Measurements from ENCODE around the gene SLITRK4. TPM values are rescaled to one million over a fixed set of nuclear protein-coding genes. Genes with fewer than 3 reads are reported as not detected.
A peak's percentile ranks its signal among the peaks of the same experiment; 100 is the strongest.

The SLITRK4 gene
- total RNA-seq, 1 donor from 2014 or later: 2.0 TPM

DNA sequence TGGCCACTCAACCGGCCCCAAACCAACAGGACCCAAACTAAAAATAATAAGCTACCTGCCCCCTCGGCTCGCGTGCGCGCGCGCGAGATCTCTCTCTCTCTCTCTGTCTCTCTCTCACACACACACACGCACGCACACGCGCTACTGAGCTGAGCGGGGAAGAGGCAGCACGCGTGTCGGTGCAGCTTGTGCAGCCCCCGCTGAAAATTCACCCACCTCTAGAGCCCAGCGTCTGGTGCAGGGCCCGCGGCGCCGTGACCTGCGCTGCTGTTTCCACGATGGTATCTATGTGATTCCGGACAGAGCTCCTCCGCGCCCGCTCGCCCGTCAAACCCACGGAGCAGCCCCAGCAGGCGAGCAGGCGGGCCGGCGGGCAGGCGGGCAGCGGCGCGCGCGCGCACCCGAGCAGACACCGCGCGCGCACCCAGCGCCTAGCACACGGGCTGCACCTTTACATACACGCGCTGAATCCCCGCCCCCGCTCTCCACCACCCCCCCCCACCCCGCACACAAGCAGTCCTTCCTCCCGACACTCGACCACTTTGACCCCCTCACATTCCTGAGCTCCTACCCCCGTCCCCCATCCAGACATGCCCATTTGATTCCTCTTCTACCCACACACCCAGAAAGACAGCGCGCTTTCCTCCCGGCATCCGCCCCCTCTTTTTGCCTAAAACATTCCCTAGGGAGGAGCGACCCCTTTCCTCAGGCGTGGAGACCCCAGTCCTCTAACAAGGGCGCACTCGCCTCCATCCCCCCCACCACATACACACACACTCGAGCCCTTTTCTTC is 1.0 kb downstream of the SLITRK4 start:
- TF ChIP-seq, protein P1, sequence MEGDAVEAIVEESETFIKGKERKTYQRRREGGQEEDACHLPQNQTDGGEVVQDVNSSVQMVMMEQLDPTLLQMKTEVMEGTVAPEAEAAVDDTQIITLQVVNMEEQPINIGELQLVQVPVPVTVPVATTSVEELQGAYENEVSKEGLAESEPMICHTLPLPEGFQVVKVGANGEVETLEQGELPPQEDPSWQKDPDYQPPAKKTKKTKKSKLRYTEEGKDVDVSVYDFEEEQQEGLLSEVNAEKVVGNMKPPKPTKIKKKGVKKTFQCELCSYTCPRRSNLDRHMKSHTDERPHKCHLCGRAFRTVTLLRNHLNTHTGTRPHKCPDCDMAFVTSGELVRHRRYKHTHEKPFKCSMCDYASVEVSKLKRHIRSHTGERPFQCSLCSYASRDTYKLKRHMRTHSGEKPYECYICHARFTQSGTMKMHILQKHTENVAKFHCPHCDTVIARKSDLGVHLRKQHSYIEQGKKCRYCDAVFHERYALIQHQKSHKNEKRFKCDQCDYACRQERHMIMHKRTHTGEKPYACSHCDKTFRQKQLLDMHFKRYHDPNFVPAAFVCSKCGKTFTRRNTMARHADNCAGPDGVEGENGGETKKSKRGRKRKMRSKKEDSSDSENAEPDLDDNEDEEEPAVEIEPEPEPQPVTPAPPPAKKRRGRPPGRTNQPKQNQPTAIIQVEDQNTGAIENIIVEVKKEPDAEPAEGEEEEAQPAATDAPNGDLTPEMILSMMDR (conservative IDR thresholded peaks at IDR 0.05): no peak
- peak; percentile 2 for DNase-seq (ENCODE audit: low read depth, low spot score)
- Mint-ChIP-seq H3K27ac (ENCODE audit: unreplicated experiment) (no peak overlapping the region), H3K36me3 (ENCODE audit: low read depth) (no peaks in the 10 kb centered on the region), H3K4me3 (peak overlapping the region; percentile 95), H3K27me3 (ENCODE audit: low read depth) (peaks cover 21% of the 10 kb centered on the region), H3K4me1 (peaks cover 13% of the 10 kb centered on the region), H3K9me3 (no peaks in the 10 kb centered on the region)

DNA sequence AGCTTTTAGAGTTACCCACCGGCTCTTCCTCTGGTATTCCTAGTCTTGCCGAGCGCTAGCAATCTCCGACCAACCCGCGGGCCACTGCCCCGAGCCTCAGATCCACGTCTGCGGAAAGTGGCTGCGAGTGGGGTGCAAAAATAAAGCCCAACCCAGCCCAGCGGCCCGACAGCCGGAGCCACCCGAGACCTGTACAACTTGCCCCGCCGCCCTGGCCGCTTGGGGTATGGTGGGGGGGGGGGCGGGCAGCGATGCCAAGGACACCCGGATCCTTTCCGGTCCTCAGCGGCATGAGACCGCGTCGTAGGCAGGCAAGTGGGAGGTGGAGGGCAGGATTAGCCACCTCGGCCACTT is 1.6 kb downstream of the SLITRK4 start:
- no peak for DNase-seq (ENCODE audit: low read depth, low spot score)
- Mint-ChIP-seq H3K9me3 (no peaks in the 10 kb centered on the region), H3K36me3 (ENCODE audit: low read depth) (no peaks in the 10 kb centered on the region), H3K27ac (ENCODE audit: unreplicated experiment) (no peak overlapping the region), H3K4me3 (peak overlapping the region; percentile 92), H3K4me1 (peaks cover 13% of the 10 kb centered on the region), H3K27me3 (ENCODE audit: low read depth) (peaks cover 21% of the 10 kb centered on the region)
- TF ChIP-seq, protein P1 (conservative IDR thresholded peaks at IDR 0.05): no peak

DNA sequence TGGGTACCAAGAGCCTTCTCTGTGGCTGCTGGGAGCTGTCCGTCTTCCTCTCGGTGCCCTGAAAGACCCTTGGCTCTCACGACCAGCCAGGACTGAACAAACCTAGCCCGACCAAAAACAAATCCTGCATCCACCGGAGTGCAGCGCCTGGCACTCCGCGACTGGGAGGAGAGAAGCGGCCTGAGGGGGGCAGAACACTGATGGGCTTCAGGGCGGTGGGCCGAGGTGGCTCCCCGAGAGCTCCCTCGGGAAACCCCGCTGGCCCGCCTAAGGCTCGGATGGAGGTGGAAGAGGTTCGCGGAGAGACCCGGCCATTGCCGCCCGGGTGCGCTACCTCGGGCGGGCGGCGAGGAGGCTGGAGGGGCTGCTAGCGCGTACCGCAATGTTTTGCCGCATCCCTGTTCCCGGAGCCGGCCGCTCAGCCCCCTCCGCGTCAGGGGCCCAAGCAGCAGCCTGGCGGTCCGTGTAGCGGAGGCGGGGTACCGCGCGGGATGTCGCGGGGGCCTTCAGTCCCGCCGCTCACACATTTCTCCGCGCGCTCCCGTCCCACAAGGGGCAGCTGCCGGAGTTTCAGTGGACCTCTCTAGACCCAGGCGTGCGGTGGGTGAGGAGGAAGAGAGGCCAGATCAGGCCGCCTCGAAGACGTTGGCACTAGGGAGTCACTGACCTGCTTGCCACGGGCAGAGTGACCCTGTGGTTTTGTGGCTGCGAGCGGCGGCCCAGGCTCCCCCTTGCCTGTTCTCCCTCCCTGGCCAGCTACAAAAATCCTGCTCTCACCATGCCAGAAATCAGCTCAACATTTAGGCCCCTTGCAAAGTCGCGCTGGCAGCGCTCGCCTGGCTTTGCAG is 2.2 kb downstream of the SLITRK4 start:
- peak; percentile 6 for DNase-seq (ENCODE audit: low read depth, low spot score)
- TF ChIP-seq, protein P1 (conservative IDR thresholded peaks at IDR 0.05): no peak
- Mint-ChIP-seq H3K9me3 (peaks cover under 1% of the 10 kb centered on the region), H3K4me1 (peaks cover 13% of the 10 kb centered on the region), H3K27ac (ENCODE audit: unreplicated experiment) (no peak overlapping the region), H3K36me3 (ENCODE audit: low read depth) (no peaks in the 10 kb centered on the region), H3K4me3 (peak overlapping the region; percentile 92), H3K27me3 (ENCODE audit: low read depth) (peaks cover 21% of the 10 kb centered on the region)

DNA sequence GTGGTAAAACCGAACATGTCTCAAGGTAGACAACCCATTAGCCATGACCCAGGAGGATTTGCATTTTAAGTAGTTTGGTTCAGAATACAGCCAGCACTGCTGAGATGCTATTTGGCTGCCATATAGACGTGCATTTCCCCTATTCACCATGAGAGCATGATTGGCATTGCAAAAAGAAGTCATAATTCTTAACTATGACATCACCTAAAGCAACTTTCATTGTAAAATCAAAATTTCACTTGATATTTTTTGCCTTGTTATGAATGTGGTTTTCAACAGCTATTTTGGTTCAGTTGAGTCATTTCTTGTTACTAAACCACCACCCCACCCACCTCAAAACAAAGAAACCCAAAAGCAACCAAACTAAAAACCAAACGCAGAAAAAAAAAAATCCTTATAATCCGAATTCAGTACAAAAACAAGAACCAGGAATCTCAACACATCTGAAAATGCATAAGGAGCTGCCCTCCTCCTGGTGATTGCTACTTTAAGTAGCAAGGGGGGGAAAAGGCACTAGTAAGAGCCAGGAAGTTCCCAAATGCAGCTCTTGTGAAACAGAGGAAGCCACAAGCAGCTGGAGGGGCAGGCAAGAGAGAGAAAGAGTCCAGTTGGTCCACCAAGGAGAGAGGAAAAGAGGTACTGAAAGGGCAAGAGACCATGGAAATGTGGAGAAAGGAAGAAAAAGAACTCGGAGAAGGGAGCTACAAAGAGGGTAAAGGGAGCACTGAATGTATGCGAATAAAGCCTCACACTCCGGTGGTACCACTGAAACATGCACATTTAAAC is 3.1 kb downstream of the SLITRK4 start:
- no peaks in the 10 kb centered on the region for H3K36me3 Mint-ChIP-seq (ENCODE audit: low read depth)
- peaks cover 13% of the 10 kb centered on the region for H3K4me1 Mint-ChIP-seq
- H3K27ac Mint-ChIP-seq (ENCODE audit: unreplicated experiment): no peak overlapping the region
- H3K9me3 Mint-ChIP-seq: peaks cover 2% of the 10 kb centered on the region
- TF ChIP-seq, protein P1 (conservative IDR thresholded peaks at IDR 0.05): no peak
- no peak for DNase-seq (ENCODE audit: low read depth, low spot score)
- peak overlapping the region; percentile 82 for H3K4me3 Mint-ChIP-seq
- peaks cover 21% of the 10 kb centered on the region for H3K27me3 Mint-ChIP-seq (ENCODE audit: low read depth)

DNA sequence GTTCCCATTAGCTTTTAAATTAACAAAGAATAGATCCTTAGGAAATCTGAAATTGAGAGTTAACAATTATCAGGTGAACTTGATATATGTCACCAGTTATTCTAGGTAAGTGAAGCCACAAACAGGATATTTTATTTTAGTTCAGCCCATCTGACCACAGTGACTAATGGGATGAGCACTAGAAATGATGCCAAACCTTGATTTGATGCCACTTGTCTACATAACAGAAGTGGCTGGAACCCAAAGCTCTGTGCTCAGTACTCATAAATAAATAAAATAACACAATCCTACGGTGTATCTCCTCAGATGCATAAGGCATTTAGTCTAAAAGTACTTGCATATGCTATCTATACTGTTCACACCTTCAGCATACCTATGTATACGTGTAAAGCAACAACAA is 12.2 kb downstream of the SLITRK4 start:
- H3K9me3 Mint-ChIP-seq: peaks cover 1% of the 10 kb centered on the region
- H3K27ac Mint-ChIP-seq (ENCODE audit: unreplicated experiment): no peak overlapping the region
- no peaks in the 10 kb centered on the region for H3K27me3 Mint-ChIP-seq (ENCODE audit: low read depth)
- no peak for DNase-seq (ENCODE audit: low read depth, low spot score)
- H3K36me3 Mint-ChIP-seq (ENCODE audit: low read depth): no peaks in the 10 kb centered on the region
- TF ChIP-seq, protein P1 (conservative IDR thresholded peaks at IDR 0.05): no peak
- no peaks in the 10 kb centered on the region for H3K4me1 Mint-ChIP-seq
- no peak overlapping the region for H3K4me3 Mint-ChIP-seq

Measured in neural crest cell (in vitro differentiated cells).